Fibroblast of skin of right quadriceps (primary cell): Measurements from ENCODE around the gene GPAT3.
"Not testable (repeated sequence)": the region's sequence is repeated elsewhere in the genome, so short reads cannot be mapped to it uniquely, and the experiment has no call there.

Source experiments
- DNase-seq: peaks from one replicate; pipeline ENCODE4 v3.0.0-alpha.2; 2013

GPAT3 gene

DNA sequence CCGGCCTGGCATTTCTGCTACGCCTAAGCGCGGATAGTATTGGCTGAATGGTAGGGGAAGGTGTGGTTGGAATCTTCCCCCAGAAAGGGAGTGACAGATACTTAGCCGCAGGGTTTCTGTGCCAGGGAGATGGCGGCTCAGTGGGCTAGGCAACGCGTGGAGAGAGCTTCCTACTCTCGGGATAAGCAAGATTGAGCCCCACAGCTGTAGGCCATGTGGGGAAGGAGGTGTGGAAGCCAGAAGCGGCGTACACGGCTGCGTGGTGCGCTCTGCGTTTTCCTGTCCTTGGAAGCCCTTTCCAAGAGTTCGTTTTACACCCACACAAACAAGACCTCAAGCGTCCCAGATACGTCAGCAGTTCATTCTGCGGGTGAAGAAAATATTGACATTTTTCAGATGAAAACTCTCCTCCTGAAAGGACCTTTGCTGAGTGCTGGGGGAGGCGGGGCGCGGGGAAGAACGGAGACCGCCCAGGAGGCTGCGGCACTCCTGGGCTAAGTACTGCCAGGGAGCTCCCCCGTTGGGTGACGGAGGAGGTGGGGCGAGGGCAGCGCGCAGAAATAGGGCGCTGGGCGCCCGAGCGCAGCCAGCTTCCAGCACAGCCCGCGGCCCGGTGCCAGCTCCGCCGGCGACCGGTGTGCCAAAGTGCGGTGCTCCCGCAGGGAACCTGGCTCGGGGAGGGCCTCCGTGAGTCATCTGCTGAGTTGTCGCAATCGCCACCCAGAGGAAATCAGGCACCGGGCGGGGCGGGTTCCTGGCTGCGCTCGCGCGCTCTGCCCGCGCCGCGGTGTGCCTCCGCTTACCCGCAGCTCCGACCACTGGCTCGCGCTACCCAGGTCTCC lies at the start of gene GPAT3:
Gene GPAT3 (plus strand): TSS at position 589 of the 842 bp plus-strand sequence. CDS start 515 bp downstream, outside the sequence.
- DNase-seq, result peak; percentile 49

DNA sequence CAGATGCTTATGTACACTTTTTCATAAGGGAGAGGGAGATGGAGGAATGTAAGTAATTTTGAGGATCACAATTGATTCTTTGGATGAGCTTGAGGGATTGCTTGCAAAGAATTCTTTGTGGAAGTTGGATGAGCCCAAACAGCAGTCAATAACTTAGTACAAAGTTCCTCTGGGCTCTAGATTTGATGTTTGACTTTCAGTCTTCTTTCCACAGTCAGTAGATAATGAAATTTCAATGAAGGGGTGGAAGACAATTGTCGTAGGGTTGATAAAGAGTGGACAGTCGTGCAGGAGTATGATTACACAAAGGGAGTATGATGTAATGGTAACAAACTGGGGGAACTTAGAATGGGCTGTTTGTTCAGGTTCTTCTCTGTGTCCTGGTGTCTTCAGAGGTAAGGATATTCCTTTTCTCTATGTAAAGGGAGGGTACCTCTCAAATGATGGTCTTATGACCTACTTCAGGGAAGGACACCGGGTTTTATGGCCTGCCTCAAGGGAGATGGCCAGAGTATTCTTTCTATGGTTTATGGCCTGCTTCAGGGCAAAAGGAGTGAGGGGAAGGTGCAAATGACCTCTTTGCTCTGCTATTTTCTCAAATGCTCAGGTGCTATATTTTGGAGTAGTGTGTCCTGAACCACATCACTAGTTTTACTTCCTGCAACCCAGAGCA lies 49.3 kb upstream of the GPAT3 start:
- no peak for DNase-seq

DNA sequence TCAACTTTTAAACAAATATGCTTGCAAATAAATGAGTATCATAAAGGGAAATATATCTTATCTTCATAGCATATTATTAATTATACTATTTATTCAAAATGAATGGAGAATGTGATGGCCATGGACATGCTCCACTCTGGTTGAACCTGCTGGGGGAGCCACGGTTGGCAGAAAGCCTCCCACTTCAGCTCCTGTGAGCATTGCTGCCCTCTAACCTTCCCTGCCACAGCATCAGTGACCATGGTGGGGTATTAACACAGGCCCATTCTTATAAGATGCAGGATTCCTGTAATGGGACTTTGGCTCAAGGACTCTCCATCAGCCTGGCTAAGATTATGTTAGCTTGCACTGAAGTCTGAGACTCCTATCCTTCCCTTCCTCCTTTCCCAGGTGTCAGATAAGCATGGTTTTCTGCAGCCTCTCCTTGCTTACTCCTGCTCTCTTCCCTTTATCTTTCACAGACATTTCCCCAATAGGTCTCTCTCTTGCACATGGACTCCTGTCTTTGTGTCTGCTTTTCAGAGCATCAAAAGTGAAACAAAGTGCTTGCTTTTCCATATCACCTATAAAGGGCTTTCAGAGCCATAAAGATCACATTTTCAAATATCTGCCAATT lies 46.1 kb upstream of the GPAT3 start:
- no peak for DNase-seq

DNA sequence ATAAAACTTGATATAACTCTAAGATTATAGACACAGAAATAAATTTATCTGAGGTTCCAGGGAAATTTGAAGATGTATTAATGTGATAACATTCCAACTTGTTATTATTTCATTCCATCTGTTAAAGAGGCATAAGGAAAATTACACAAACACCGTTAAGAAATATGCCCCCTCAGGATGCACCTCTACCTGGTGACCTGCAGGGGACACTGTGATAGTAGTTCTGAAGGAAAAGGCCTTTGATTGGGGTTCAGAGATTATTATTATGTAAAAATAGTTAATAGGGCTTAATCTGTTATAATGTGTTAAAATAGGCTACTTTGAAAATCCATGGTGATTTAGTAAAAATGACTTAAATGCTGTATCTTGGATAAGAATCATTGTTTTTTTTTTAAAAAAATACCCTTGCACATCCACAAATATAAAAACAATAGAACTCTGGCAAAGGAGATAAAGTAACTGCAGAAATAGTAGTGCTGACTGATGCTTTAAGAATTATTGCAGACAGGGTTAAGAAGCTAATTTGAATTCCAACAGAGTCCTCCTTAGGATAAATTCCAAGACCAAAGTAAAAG lies 44.9 kb upstream of the GPAT3 start:
- DNase-seq, result peak; percentile 28

DNA sequence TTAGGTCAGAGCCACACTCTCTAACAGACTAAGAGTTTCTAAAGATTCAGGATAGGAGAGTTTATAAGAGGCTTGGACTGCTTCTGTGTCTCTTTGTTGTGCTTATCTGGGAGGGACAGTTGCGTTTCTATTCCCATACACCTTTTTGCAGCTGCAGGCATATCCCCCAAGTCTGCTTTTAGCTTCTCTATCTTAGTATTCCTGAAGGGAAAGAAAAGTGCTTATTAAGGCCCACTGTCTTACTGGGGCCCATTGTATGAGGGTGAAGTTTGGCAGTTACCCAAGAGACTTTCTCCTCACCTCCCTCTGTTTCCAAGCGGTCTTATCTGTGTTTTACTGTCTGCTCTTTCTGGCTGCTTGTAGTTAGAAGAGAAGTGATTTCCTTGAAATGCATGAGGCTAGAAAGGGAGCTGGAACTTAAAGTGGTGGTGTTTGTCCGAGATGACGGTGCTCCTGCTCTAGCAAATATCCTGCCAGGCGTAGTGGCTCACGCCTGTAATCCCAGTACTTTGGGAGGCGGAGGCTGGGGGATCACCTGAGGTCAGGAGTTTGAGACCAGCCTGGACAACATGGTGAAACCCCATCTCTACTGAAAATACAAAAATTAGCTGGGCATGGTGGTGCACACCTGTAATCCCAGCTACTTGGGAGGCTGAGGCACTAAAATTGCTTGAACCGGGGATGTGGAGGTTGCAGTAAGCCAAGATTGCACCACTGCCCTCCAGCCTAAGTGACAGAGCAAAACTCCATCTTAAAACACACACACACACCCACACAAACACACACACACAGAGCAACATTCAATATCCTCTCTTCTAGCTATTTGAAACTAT lies 39.6 kb upstream of the GPAT3 start:
- not testable (repeated sequence) for DNase-seq

DNA sequence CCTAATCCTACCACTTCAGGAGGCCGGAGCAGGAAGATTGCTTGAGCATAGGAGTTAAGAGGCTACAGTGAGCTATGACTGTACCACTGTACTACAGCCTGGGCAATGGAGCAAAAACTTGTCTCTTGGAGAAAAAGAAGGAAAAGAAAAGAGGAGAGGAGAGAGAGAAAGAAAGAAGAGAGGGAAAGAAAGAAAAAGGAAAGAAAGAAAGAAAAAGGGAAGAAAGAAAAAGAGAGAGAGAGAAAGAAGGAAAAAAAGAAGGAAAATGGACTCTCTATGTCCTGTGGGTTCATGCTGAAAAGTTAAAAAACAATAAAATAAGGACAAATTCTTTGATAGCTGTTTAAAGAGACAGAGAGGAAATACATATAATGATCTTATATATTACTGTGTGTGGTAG lies 37.7 kb upstream of the GPAT3 start:
- DNase-seq, result no peak

DNA sequence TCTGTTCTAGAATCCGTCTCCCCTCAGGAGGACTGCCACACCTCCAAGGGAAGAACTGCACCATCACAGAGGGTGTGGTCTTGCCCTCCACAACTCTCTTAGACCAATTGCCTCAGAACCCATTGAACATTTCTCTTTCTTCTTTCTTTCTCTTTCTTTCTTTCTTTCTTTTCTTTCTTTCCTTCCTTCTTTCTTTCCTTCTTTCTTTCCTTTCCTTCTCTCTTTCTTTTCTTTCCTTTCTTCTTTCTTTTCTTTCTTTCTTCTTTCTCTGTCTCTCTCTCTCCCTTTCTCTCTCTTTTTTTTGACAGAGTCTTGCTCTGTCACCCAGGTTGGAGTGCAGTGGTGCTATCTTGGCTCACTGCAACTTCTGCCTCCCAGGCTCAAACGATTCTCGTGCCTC lies 34.2 kb upstream of the GPAT3 start:
- not testable (repeated sequence) for DNase-seq

DNA sequence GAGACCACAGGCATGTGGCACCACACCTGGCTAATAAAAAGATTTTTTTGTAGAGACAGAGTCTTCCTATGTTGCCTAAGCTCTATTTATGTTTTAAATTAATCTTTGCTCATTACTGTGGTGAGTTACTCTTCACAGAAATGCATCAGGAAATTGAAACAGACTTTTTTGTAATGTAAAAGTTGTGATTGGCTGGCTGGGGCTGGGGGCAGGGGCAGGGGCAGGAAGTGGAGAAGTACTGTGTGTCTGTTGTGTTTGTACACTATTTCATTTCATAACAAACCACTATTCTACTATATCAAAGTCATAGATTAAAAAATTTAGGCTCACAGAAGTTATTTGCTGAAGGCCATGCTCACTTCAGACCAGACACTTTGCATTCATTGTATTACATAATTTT lies 31.9 kb upstream of the GPAT3 start:
- DNase-seq, result no peak

DNA sequence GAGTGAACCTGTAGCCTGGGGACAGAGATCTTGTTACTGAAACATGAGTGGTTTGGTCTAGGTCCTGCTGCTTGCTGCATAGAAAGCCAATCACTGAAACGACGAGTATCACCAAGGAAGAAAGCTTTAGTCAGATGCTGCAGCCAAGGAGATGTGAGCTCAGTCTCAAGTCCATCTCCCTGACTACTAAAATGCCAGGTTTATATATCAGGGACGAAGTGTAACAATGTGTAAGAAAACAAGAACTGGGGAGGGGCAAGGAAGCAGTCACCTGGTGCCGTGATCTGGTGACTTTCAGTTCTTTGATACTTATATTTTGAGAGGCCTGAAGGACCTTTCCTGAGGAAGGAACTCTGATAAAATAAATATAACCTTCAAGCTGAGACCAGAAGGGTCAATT lies 31.4 kb upstream of the GPAT3 start:
- no peak for DNase-seq

DNA sequence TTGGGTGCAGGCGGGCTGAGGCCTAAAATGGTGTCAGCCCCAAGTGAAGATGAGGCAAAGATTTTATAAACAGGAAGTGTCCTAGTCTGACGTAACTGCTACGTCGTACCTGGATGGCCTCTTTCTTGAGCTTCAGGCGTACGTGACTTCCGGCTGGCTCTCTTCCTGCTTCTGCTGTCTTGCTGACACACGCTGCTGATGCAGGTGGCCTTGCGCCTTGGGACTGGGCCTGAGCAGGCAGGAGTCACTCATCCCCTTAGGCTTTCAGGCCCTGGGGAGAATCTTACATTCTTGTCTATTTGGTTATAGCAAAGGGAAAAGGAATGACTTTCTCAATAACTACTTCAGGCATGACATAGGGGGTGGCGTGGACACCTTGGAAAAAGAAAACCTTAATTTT lies 30.9 kb upstream of the GPAT3 start:
- DNase-seq, result no peak

DNA sequence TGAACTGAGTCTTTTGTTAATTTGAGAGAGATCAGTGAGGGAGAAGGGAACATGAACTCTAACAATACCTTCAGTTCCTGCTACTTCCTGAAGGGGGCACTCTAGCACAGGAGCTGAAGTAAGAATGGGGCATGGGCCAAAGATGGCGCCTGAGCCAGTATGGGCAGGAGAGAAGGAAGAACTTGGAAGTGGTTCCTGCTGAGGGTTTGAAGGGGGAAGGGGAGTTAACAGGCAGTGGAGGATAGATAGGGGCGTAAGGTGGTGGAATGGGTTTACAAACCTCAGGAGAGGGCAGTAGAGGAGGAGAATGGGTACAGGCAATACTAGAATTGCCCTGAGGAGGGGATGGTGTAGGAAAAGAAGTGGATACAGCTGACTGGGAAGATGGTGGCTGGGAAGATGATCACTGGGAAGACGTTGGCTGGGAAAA lies 26.7 kb upstream of the GPAT3 start:
- peak; percentile 36 for DNase-seq

DNA sequence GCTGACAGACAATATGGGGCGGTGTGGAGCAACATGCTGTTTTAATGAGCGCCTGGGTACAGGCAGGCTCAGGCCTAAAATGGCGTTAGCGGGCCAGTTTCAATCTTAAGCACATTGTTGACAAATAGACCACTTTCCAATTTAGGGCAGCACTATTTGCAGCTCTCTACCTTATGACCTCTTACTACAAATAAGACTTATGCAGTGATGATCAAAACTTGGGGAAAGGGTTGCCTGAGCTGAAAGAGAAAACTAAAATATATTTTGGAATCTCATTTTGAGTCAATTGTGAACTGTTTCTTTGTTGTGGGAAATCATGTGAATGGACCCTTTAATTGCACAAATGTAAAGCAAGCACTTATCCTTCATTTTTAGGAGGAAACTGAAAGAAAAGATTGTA lies 25.5 kb upstream of the GPAT3 start:
- no peak for DNase-seq

DNA sequence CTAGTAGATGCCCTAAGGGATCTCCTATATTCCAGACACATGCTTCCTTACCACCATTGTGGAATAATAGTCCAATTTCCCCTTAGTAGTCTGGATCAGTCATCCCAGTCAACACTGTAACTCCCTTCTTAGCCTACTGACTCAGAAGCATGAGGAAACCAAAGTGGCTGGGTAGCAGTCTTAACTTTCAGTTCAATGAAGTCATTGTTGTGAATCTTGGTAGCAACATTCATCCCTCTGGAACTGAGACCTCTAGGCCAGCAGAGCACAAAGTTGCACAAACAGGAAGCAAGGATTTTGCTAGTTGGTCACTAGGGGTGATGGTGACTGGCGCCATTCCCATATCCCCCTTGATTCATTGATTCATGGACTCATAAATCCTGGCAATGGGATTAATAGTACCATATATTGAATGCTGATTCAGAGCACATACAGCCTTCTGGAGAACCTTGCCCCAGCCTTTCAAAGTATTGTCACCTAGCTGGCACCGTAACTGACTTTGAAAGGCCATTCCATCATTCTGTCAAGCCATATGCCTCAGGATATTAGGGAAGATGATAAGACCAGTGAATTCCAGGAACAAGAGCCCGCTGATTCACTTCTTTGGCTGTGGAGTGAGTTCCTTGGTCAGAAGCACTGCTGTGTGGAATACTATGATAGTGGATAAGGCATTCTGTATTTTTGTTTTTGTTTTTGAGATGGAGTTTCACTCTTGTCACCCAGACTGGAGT lies 19.7 kb upstream of the GPAT3 start:
- peak; percentile 53 for DNase-seq

DNA sequence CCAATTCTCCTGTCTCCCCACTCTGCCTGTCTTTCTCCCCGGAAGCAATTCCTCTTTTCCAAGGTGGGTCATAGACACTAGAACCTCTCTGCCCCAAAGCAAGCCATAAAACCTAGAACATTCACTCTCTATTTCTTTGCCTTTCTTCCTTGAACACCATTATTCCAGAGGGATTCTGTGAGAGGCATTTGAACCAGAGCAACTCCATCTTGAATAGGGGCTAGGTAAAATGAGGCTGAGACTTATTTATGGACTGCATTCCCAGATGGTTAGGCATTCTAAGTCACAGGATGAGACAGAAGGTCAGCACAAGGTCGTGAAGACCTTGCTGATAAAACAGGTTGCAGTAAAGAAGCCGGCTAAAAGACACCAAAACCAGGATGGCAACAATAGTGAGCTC lies 13.7 kb upstream of the GPAT3 start:
- DNase-seq, result no peak

DNA sequence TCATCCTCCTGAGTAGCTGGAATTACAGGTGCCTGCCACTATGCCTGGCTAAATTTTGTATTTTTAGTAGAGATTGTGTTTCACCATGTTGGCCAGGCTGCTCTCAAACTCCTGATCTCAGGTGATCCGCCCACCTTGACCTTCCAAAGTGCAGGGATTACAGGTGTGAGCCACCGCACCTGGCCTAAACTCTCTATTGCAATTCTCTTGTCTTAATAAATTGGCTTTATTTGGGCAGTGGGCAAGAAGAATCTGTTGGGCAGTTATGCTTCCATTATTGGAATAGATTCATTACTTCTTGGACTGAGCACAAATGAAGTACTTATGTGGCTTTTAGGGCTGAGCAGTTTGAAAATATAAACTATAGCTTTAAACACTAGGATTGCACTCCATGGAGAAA lies 8.2 kb upstream of the GPAT3 start:
- no peak for DNase-seq

DNA sequence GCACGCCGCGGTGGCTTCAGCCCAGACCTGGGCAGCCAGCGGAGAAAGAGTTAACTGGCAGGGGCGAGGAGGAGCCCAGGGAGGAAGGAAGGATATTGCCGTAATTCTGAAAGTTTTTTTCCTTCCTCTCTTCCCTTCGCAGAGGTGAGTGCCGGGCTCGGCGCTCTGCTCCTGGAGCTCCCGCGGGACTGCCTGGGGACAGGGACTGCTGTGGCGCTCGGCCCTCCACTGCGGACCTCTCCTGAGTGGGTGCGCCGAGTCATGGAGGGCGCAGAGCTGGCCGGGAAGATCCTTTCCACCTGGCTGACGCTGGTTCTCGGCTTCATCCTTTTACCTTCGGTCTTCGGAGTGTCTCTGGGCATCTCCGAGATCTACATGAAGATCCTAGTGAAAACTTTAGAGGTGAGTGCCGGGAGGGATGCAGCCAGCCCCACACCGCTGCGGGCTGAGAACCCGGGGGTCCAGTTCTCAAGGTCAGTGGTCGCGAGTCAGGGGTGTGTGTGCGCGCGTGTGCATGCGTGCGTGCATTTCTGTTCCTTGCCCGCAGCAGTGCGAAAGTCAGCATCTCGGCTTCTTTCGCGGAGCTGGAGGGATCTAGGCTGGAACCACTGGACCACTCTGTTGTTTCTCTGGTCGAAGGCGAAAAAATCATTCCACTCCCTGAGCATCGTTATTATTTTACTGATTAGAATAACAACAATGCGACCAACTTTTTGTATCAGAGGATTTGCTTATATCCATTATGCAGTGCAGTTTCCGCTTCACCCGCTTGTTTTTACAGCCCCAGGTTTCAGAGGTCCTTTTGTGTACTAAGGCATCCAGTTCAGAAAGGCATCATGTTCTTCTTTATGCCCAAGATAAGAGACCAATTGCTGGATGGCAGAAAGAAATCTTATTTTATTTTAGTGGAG lies 709 bp downstream of the GPAT3 start:
- peak; percentile 6 for DNase-seq

DNA sequence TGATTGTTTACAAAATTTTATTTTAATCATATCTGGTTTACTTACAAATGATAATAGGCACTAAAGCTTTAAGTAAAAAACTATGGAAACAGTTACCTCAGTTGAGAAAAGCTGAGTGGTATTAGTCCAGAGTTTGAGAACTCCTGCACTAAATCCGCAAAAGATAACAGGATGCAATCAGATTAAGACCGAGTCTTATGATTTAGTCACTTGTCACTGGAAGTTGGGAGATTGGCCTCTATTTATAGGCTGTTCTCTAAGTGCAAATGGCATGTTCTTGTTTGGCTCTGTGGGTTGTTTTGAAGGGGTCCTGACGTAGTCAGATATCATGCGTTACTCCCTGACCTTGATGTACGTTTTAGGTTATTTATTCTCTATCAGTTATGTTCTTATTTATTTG lies 6.3 kb downstream of the GPAT3 start:
- no peak for DNase-seq

DNA sequence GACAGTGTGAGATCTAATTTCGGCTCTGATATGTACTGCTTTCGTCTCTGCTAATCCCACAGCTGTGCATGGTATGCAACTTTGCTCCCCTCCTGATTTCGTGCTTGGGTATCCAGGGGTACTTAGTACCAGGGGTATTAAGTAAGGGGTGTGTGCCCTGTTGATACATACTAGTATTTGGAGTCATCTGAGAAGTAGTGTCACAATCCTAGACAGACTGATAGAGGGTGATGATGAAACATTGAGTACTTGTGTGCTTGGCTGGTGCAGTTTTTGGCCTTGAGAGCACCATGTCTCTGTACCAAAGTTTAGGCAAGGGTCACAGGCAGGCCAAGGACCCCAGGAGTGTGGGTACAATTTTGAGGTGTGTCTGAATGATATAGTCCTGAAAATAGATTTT lies 10.9 kb downstream of the GPAT3 start:
- DNase-seq, result no peak

DNA sequence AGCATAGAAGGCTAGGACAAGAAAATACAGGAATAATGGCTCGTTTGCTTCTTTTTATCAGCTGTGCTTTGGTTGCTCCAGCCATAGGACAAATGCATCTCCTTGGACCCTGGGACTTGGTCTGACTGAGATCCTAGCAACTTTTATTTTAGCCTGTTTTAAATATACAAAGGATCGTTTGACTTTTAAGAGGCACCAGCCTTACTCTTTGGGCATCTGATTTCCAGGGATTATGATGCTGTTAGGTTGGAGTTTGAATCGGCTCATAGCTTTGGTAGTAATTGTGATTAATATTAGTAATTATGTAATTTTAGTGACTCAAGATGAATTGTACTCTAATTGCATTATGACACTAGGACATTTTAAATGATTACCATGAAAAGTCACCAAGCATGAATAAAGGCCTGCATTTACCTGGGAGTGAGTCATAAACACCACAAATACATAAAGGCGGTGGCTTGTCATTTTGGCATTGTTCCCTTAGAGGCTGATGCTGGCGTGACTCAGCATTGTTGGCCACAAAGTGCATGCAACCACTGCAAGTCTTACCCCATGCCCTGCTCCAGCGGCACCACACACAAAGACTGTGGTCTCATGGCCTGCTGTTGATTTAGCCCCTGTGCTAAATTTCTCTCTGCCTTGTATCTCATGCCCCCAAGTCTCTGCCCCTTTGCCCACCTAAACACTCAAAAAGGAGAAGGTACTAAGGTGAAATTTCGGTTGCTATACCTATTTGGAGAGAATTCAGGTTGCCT lies 12.4 kb downstream of the GPAT3 start:
- peak; percentile 95 for DNase-seq

DNA sequence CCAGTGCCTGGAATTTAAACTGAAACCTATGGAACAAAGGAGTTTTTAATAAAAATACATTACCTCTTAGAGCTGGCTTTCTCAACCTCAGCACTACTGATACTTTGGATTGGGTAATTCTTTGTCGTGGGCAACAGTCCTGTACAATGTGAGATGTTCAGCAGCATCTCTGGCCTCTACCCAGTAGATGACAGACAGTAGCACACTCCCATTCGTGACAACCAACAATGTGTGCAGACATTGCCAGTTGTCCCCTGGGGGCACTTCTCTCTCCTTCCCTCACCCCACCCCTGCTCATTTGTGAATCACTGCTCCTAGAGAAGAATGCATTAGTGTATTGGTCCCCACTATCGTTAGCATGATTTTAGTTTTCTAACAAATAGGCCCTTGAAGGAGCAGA lies 16.2 kb downstream of the GPAT3 start:
- peak; percentile 64 for DNase-seq
